Colonic mucosa (tissue), 4 donors: ENCODE results near the gene HSD17B12. TPM values are rescaled to one million over a fixed set of nuclear protein-coding genes. Genes with fewer than 3 reads are reported as not detected.

ENCODE experiments used
- DNase-seq: peaks from one replicate; pipeline ENCODE4 v3.0.0-alpha.2; 2020
- H3K27ac ChIP-seq: fragments of 200-600 bp; one replicate; pipeline ENCODE4 v1.8.0; 2021
- H3K27me3 ChIP-seq: fragments of 200-600 bp; one replicate; pipeline ENCODE4 v1.8.0; 2021
- H3K36me3 ChIP-seq: fragments of 200-600 bp; one replicate; pipeline ENCODE4 v1.8.0; 2021
- H3K4me1 ChIP-seq: fragments of 200-600 bp; one replicate; pipeline ENCODE4 v1.8.0; 2021; ENCODE audit warnings: mild to moderate bottlenecking
- H3K4me3 ChIP-seq: fragments of 200-600 bp; one replicate; pipeline ENCODE4 v1.8.0; 2021
- H3K9ac ChIP-seq, 2 donors: one replicate each; pipeline ENCODE4 v1.7.0; 2013; ENCODE audit warnings: control low read depth in 2 of 2, low read depth in 2 of 2, low read length in 2 of 2
- H3K9me3 ChIP-seq: fragments of 200-600 bp; one replicate; pipeline ENCODE4 v1.8.0; 2021
- CTCF ChIP-seq: fragments of 200-600 bp; IDR thresholded peaks from one replicate; pipeline ENCODE4 v1.8.0; 2022; ENCODE audit warnings: antibody characterized with exemption, mild to moderate bottlenecking
- intact Hi-C: fragments of 100-400 bp; cut with DNase I; formaldehyde crosslinking; loops from one replicate; pipeline ENCODE4 v1.14.1; 2022
- total RNA-seq, 2 donors: library from RNA; stranded (reverse); fragmentation: NEBNext Ultra II Directional in 1 of 2; extraction: Animal tissue kit (Norgen Biotek cat#: 25700) in 1 of 2; gene quantifications; one replicate each; pipeline ENCODE4 v1.2.1, GENCODE V29; 2021
- donor health status: healthy.
- donor health status: DM: no; HTN: no; CAD: no.
- donor health status: DM: no; HTN: no; CAD: no.

HSD17B12 gene
- total RNA-seq, 2 donors from 2014 or later = 132 to 159 TPM

GRCh38 chr11:43818220-43818619 lies 137.7 kb downstream of the HSD17B12 start:
- no peak overlapping the region for H3K27ac ChIP-seq
- no peak for TF ChIP-seq CTCF
- no peaks in the 10 kb centered on the region for H3K36me3 ChIP-seq
- DNase-seq = no peak
- no peaks in the 10 kb centered on the region for H3K4me1 ChIP-seq
- no peak overlapping the region for H3K9ac ChIP-seq
- no peaks in the 10 kb centered on the region for H3K9me3 ChIP-seq
- H3K27me3 ChIP-seq = no peaks in the 10 kb centered on the region
- H3K4me3 ChIP-seq = no peak overlapping the region
- intact Hi-C loops = no loop called here

GRCh38 chr11:43819926-43820325 lies 139.4 kb downstream of the HSD17B12 start:
- TF ChIP-seq CTCF = no peak
- H3K4me1 ChIP-seq = no peaks in the 10 kb centered on the region
- no peaks in the 10 kb centered on the region for H3K27me3 ChIP-seq
- intact Hi-C loops = no loop called here
- no peaks in the 10 kb centered on the region for H3K36me3 ChIP-seq
- no peak for DNase-seq
- H3K9me3 ChIP-seq = no peaks in the 10 kb centered on the region
- no peak overlapping the region for H3K9ac ChIP-seq
- H3K4me3 ChIP-seq = no peak overlapping the region
- no peak overlapping the region for H3K27ac ChIP-seq

- Histone ChIP-seq H3K9me3 (no peaks in the 10 kb centered on the region), H3K9ac (no peak overlapping the region), H3K4me1 (no peaks in the 10 kb centered on the region), H3K36me3 (no peaks in the 10 kb centered on the region), H3K27me3 (no peaks in the 10 kb centered on the region), H3K4me3 (no peak overlapping the region), H3K27ac (no peak overlapping the region)
- no peak for DNase-seq
- intact Hi-C loops = no loop called here
- no peak for TF ChIP-seq CTCF
Measured at GRCh38 chr11:43823316-43823715, 142.8 kb downstream of the HSD17B12 start.

- Histone ChIP-seq H3K27me3 (no peaks in the 10 kb centered on the region), H3K9ac (no peak overlapping the region), H3K4me1 (no peaks in the 10 kb centered on the region), H3K36me3 (no peaks in the 10 kb centered on the region), H3K9me3 (no peaks in the 10 kb centered on the region), H3K27ac (no peak overlapping the region), H3K4me3 (no peak overlapping the region)
- DNase-seq = no peak
- intact Hi-C loops = no loop called here
- no peak for TF ChIP-seq CTCF
Measured at GRCh38 chr11:43823851-43824250, 143.3 kb downstream of the HSD17B12 start.

- no peak overlapping the region for H3K9ac ChIP-seq
- H3K27me3 ChIP-seq = no peaks in the 10 kb centered on the region
- intact Hi-C loops = no loop called here
- no peak overlapping the region for H3K27ac ChIP-seq
- no peak overlapping the region for H3K4me3 ChIP-seq
- TF ChIP-seq CTCF = peak; percentile 51
- H3K9me3 ChIP-seq = no peaks in the 10 kb centered on the region
- DNase-seq = peak; percentile 19
- no peaks in the 10 kb centered on the region for H3K36me3 ChIP-seq
- H3K4me1 ChIP-seq = no peaks in the 10 kb centered on the region
Measured at GRCh38 chr11:43825217-43825816, 144.8 kb downstream of the HSD17B12 start.
